Measurements from ENCODE around the gene ANAPC4. TPM values are rescaled to one million over a fixed set of nuclear protein-coding genes. Genes with fewer than 3 reads are reported as not detected.

The ANAPC4 gene
- total and polyA plus RNA-seq, 2 of the 13 experiments (the other 11 are each of a cell fraction or from before 2014, with no cell fraction given), result 14.5 to 30.2 TPM

- TF ChIP-seq POGK (CRISPR knock-in tag; conservative IDR thresholded peaks at IDR 0.05), result 0 out of 2 replicates have a peak, but pooled peaks have one; percentile 70
- TF ChIP-seq ZFP91 (CRISPR knock-in tag; IDR thresholded peaks at IDR 0.05; ENCODE audit: borderline replicate concordance), result peak; percentile 82; the same call in 1 of the 2 replicates
- TF ChIP-seq KDM4B (CRISPR knock-in tag; IDR thresholded peaks at IDR 0.05), result no peak
- TF ChIP-seq ZFX (CRISPR knock-in tag; IDR thresholded peaks at IDR 0.05; ENCODE audit: low read depth), result peak; percentile 82
- TF ChIP-seq ARID4A (CRISPR knock-in tag; IDR thresholded peaks at IDR 0.05; ENCODE audit: borderline replicate concordance), result peak; percentile 87; the same call in 1 of the 2 replicates
- no peak; the same call in 1 of the 2 replicates for TF ChIP-seq CREBL2 (CRISPR knock-in tag; IDR thresholded peaks at IDR 0.05; ENCODE audit: borderline replicate concordance)
- TF ChIP-seq ZBTB37 (CRISPR knock-in tag; IDR thresholded peaks at IDR 0.05), result no peak
- no peak for TF ChIP-seq ZFYVE20 (CRISPR knock-in tag; IDR thresholded peaks at IDR 0.05; ENCODE audit: borderline replicate concordance, low read depth)
- no peak for TF ChIP-seq KAT7 (CRISPR knock-in tag; IDR thresholded peaks at IDR 0.05; ENCODE audit: borderline replicate concordance)
- TF ChIP-seq DNMT3B (CRISPR knock-in tag; conservative IDR thresholded peaks at IDR 0.05), result no peak
- no peak for TF ChIP-seq ZFP90 (CRISPR knock-in tag; IDR thresholded peaks at IDR 0.05; ENCODE audit: borderline replicate concordance)
- no peak for TF ChIP-seq ATM (IDR thresholded peaks at IDR 0.05; ENCODE audit: borderline replicate concordance)
- TF ChIP-seq ZNF891 (CRISPR knock-in tag; IDR thresholded peaks at IDR 0.05), result no peak
- no peak for TF ChIP-seq MEF2D (CRISPR knock-in tag; IDR thresholded peaks at IDR 0.05)
- TF ChIP-seq ZNF496 (CRISPR knock-in tag; IDR thresholded peaks at IDR 0.05; ENCODE audit: insufficient replicate concordance), result no peak
- TF ChIP-seq ZNF558 (CRISPR knock-in tag; IDR thresholded peaks at IDR 0.05; ENCODE audit: borderline replicate concordance), result peak; percentile 59; the same call in 1 of the 2 replicates
- no peak for TF ChIP-seq ZFP41 (CRISPR knock-in tag; IDR thresholded peaks at IDR 0.05; ENCODE audit: borderline replicate concordance)
- TF ChIP-seq TAF1 (CRISPR knock-in tag; IDR thresholded peaks at IDR 0.05), result peak; percentile 67; the same call in 1 of the 2 replicates
- peak; percentile 68; the same call in 1 of the 2 replicates for TF ChIP-seq YEATS4 (CRISPR knock-in tag; IDR thresholded peaks at IDR 0.05; ENCODE audit: borderline replicate concordance)
Measured at GRCh38 chr4:25376754-25377571, at the start of gene ANAPC4 (continued).
